Stromal cell of bone marrow (primary cell): ENCODE results near the gene EMD.

Source experiments
- DNase-seq: peaks from one replicate; pipeline ENCODE4 v3.0.0-alpha.2; 2012; ENCODE audit warnings: low read depth

Gene EMD

DNA sequence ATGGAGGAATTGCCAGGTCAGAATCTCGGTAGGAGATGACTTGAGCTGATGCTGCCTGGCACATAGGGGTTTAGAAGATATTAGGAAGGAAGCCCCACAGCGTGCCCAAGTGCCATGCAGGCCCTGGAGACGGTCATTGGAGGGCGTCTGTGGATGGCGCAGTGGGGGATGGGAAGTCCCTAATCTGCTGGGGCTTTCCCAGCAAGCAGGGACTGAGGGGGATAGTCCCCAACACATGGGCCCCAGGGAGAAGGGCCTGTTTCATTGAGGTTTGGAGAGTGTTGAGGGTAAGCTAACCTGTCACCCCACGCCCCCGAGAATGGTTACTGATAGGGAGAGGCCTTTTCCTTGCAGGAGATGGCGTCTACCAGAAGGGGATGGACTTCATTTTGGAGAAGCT, 40.1 kb downstream of the EMD start:
- no peak for DNase-seq

DNA sequence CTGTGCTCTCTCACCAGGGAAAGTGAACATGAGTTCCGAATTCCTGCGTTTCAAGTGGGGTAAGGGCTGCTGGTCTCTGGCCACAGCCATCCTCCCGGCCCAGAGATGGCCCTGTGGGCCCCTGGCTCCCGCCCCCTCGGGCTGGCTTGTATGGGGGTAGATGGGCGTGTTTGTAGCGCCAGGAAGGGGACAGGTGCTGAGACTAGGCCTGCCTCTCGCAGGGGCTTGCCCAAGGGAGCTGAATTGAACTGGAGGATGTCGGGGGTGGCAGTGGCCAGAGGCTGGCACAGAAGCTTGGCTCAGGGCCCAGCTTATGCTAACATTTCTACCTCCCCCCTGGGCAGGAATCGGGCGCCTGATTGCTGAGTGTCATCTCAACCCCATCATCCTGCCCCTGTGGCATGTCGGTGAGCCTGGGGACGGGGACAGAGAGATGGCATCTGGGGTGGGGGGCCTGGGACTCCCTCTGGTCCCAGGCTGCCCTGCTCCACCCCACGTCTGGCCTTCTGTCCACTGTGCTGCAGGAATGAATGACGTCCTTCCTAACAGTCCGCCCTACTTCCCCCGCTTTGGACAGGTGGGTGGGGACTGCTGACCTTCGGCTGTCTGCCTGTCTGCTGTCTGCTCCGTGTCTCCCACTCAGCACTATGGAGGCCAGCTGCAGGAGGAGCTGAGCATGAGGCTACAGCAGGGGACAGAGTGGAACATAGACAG, 40.8 kb downstream of the EMD start:
- no peak for DNase-seq

DNA sequence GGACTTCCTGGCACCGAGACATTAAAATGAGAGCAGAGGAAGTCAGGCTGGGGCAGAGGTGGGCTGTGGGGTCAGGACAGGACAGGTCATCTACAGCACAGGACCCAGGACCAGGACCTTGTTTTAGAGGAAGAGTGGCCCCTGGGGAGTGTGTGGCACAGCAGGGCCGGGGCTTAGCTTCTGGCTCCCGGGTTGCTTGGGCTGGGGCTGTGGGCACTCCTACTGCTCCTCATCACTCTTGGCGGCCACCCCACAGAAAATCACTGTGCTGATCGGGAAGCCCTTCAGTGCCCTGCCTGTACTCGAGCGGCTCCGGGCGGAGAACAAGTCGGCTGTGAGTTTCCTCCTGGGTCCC, 41.3 kb downstream of the EMD start:
- DNase-seq: no peak

DNA sequence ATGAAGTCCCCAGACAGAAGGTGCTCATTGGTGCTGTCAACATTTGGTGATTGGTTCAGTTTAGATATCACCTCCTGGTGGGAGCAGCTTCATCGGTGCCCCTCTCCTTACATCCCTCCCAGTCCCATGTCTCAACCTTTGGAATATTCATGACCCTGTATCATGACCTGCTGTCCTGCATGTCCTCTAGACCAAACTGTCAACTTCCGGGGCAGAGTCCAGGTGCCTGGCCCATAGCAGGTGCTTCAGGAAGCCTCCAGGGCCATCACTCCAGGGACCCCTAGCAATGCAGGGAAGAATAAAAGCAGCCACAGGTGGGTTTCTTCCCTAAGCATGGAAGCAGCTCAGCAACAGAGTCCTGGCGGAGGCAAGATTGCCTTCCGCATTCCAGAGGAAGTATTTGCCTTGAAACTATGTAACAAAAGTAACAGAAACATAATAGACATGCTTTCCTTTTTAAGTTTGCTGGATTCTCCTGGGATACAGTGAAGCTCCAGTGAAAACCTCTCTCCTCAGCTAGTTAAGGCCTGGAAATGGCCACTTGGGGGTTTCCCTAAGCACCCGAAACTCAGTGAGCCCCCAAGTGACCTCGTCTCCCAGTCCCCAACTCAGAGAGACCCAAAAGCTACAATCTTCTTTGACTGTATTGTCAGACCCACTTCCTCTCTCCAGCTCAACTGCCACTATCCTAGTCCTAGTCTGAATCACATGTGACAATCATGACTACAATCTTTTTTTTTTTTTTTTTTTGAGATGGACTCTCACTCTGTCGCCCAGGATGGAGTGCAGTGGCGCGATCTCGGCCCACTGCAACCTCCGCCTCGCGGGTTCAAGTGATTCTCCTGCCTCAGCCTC, 48.0 kb downstream of the EMD start:
- DNase-seq: no peak

DNA sequence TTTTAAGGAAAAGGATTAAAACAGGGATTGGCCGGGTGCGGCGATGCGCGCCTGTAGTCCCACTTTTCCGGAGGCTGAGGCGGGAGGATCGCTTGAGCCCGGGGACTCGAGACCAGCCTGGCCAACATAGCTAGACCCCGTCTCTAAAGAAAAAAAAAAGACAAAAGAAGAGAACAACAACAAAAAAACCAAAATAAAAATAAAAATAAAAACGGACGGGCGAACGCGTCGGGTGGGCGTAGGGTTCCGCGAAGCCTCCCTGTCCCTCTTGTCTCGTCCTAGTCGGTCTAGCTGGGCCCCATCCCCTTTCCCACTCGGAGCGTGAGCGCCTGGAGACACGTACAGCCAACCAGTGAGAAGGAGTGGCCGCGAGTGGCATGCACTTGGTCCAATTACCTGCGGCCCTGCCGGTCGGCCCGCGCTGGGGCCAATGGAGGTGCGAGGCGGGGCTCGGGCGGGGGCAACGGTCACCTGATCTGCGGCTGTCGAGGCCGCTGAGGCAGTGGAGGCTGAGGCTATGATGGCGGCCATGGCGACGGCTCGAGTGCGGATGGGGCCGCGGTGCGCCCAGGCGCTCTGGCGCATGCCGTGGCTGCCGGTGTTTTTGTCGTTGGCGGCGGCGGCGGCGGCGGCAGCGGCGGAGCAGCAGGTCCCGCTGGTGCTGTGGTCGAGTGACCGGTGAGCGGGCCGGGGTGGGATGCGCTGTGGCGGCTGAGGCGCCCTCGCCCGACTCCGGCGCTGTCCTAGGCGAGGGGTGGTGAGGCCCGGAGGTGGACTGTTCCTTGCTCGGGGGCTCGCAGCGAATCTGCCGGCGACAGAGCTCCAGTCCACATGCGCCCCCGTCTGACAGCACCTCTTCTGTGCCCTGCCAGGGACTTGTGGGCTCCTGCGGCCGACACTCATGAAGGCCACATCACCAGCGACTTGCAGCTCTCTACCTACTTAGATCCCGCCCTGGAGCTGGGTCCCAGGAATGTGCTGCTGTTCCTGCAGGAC, 49.4 kb downstream of the EMD start, which contains the start of gene ATP6AP1:
Gene ATP6AP1 (plus strand): TSS at position 502 of the 996 bp plus-strand sequence. CDS start 16 bp downstream, at position 518.
- DNase-seq: peak; percentile 85

DNA sequence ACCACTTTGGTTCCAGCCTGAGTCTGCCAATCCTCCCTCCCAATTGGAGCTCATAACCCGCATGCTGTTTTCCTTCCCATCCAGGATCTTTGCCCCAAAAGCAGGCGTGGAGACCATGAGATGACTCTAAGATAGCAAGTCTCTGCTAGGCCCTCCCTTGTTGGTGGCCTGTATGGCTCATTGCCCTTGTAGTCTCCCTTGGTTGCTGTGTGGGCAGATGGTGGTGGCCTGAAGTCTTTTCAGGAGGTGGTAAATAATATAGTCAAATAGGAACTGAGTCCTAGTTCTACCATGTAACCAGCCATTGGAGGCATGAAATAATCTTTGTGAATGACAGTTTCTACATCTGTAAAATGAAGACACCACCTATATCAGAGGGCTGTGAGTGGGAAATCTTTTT, 50.6 kb downstream of the EMD start:
- no peak for DNase-seq

DNA sequence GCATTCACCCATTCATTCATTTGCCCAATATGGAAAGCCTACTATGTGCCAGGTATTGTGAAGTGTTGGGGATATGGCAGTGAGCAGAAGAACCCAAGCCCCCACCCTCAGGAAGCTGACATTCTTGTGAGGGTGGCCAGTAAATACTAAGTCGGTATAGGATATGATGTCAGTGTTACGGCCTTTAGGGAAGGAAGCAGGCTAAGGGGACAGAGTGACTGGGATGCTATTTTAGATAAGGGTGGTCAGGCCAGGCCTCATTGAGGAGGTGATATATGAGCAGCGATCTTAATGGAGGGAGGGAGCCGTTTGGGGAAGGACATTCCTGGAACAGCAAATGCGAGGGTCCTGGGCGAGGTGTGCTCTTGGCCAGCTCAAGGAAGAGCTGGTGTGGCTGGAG, 51.4 kb downstream of the EMD start:
- no peak for DNase-seq

DNA sequence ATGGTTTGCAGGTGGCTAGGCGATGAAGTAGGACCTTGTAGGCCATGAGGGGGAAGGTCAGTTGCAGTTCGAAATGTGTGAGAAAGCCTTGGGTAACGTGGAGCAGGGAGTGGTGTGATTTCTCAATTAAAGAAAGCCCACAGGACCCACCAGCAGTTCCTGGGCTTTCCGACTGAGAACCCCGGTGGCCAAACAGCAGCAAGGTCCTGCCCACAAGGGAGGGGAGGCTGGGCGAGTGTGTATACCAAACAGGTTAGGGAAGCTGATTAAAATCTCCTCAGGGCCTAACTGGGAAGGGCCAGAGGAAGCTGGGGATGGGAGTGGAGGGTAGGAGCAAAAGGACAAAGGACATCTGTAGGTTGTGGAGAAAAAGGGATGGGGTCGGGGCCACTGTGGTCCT, 51.8 kb downstream of the EMD start:
- DNase-seq: no peak
